Measurements from ENCODE around the gene RHD. TPM values are rescaled to one million over a fixed set of nuclear protein-coding genes. Genes with fewer than 3 reads are reported as not detected.
"Not testable (repeated sequence)": the region's sequence is repeated elsewhere in the genome, so short reads cannot be mapped to it uniquely, and the experiment has no call there.

The RHD gene
- total RNA-seq, 1 experiment from 2014 or later = 0.26 TPM

- DNase-seq = no peak
- no peak overlapping the region for H3K4me3 ChIP-seq (ENCODE audit: low read length)
- H3K79me2 ChIP-seq (ENCODE audit: low read length) = peaks cover 5% of the 10 kb centered on the region; the same call in 1 of the 2 replicates
- no peak overlapping the region for H2AFZ ChIP-seq (ENCODE audit: low read length)
- H4K20me1 ChIP-seq (ENCODE audit: insufficient read depth, low read depth, low read length) = no peaks in the 10 kb centered on the region
- H3K9me3 ChIP-seq (ENCODE audit: low read length) = no peaks in the 10 kb centered on the region
- H3K4me2 ChIP-seq (ENCODE audit: low read depth, low read length, poor library complexity, severe bottlenecking) = no peak overlapping the region
- H3K9ac ChIP-seq (ENCODE audit: low read length) = no peak overlapping the region
- no peak overlapping the region for H3K27ac ChIP-seq (ENCODE audit: low read length)
- no peaks in the 10 kb centered on the region for H3K4me1 ChIP-seq (ENCODE audit: low read length)
- H3K36me3 ChIP-seq (ENCODE audit: insufficient read depth, low read length) = peaks cover 41% of the 10 kb centered on the region; the same call in 1 of the 2 replicates
- H3K9me2 ChIP-seq (replicated peaks; ENCODE audit: insufficient read depth, low read length) = no peaks in the 10 kb centered on the region
- H3K27me3 ChIP-seq (ENCODE audit: low read length) = no peaks in the 10 kb centered on the region
Measured at GRCh38 chr1:25356848-25357247, 84.5 kb downstream of the RHD start.

- Histone ChIP-seq H3K36me3 (ENCODE audit: insufficient read depth, low read length) (peaks cover 29% of the 10 kb centered on the region; the same call in 1 of the 2 replicates), H3K9me3 (ENCODE audit: low read length) (no peaks in the 10 kb centered on the region), H3K9ac (ENCODE audit: low read length) (no peak overlapping the region), H3K27me3 (ENCODE audit: low read length) (no peaks in the 10 kb centered on the region), H3K9me2 (replicated peaks; ENCODE audit: insufficient read depth, low read length) (no peaks in the 10 kb centered on the region), H2AFZ (ENCODE audit: low read length) (no peak overlapping the region), H4K20me1 (ENCODE audit: insufficient read depth, low read depth, low read length) (no peaks in the 10 kb centered on the region), H3K4me2 (ENCODE audit: low read depth, low read length, poor library complexity, severe bottlenecking) (no peak overlapping the region), H3K4me3 (ENCODE audit: low read length) (no peak overlapping the region), H3K27ac (ENCODE audit: low read length) (no peak overlapping the region), H3K4me1 (ENCODE audit: low read length) (no peaks in the 10 kb centered on the region), H3K79me2 (ENCODE audit: low read length) (no peaks in the 10 kb centered on the region)
- DNase-seq = no peak
Measured at GRCh38 chr1:25360596-25361581, 88.6 kb downstream of the RHD start.

GRCh38 chr1:25361901-25362300 is 89.6 kb downstream of the RHD start:
- Histone ChIP-seq H3K27me3 (ENCODE audit: low read length) (no peaks in the 10 kb centered on the region), H3K9me3 (ENCODE audit: low read length) (no peaks in the 10 kb centered on the region), H3K9me2 (replicated peaks; ENCODE audit: insufficient read depth, low read length) (no peaks in the 10 kb centered on the region), H2AFZ (ENCODE audit: low read length) (no peak overlapping the region), H4K20me1 (ENCODE audit: insufficient read depth, low read depth, low read length) (no peaks in the 10 kb centered on the region), H3K27ac (ENCODE audit: low read length) (no peak overlapping the region), H3K4me3 (ENCODE audit: low read length) (no peak overlapping the region), H3K36me3 (ENCODE audit: insufficient read depth, low read length) (peaks cover 19% of the 10 kb centered on the region; the same call in 1 of the 2 replicates), H3K4me1 (ENCODE audit: low read length) (no peaks in the 10 kb centered on the region), H3K9ac (ENCODE audit: low read length) (no peak overlapping the region), H3K4me2 (ENCODE audit: low read depth, low read length, poor library complexity, severe bottlenecking) (no peak overlapping the region), H3K79me2 (ENCODE audit: low read length) (no peaks in the 10 kb centered on the region)
- no peak for DNase-seq

GRCh38 chr1:25362634-25363559 is 90.6 kb downstream of the RHD start:
- H2AFZ ChIP-seq (ENCODE audit: low read length); DNase-seq; H3K27ac ChIP-seq (ENCODE audit: low read length); H3K9me2 ChIP-seq (replicated peaks; ENCODE audit: insufficient read depth, low read length); H3K79me2 ChIP-seq (ENCODE audit: low read length); H3K27me3 ChIP-seq (ENCODE audit: low read length); H3K4me3 ChIP-seq (ENCODE audit: low read length); H3K9ac ChIP-seq (ENCODE audit: low read length); H3K4me2 ChIP-seq (ENCODE audit: low read depth, low read length, poor library complexity, severe bottlenecking); H4K20me1 ChIP-seq (ENCODE audit: insufficient read depth, low read depth, low read length); H3K9me3 ChIP-seq (ENCODE audit: low read length); H3K4me1 ChIP-seq (ENCODE audit: low read length): not testable (repeated sequence)
- peaks cover 15% of the 10 kb centered on the region; the same call in 1 of the 2 replicates for H3K36me3 ChIP-seq (ENCODE audit: insufficient read depth, low read length)

- H3K4me1 ChIP-seq (ENCODE audit: low read length) = no peaks in the 10 kb centered on the region
- no peaks in the 10 kb centered on the region for H3K9me2 ChIP-seq (replicated peaks; ENCODE audit: insufficient read depth, low read length)
- no peaks in the 10 kb centered on the region for H3K27me3 ChIP-seq (ENCODE audit: low read length)
- H3K4me3 ChIP-seq (ENCODE audit: low read length) = no peak overlapping the region
- H4K20me1 ChIP-seq (ENCODE audit: insufficient read depth, low read depth, low read length) = no peaks in the 10 kb centered on the region
- no peak for DNase-seq
- H3K9ac ChIP-seq (ENCODE audit: low read length) = no peak overlapping the region
- H3K4me2 ChIP-seq (ENCODE audit: low read depth, low read length, poor library complexity, severe bottlenecking) = no peak overlapping the region
- no peaks in the 10 kb centered on the region for H3K9me3 ChIP-seq (ENCODE audit: low read length)
- no peaks in the 10 kb centered on the region for H3K36me3 ChIP-seq (ENCODE audit: insufficient read depth, low read length)
- no peaks in the 10 kb centered on the region for H3K79me2 ChIP-seq (ENCODE audit: low read length)
- H2AFZ ChIP-seq (ENCODE audit: low read length) = no peak overlapping the region
- no peak overlapping the region for H3K27ac ChIP-seq (ENCODE audit: low read length)
Measured at GRCh38 chr1:25369241-25369640, 96.9 kb downstream of the RHD start.

GRCh38 chr1:25369691-25370271 is 97.5 kb downstream of the RHD start:
- H3K4me2 ChIP-seq (ENCODE audit: low read depth, low read length, poor library complexity, severe bottlenecking); H3K4me3 ChIP-seq (ENCODE audit: low read length); H4K20me1 ChIP-seq (ENCODE audit: insufficient read depth, low read depth, low read length); H3K27me3 ChIP-seq (ENCODE audit: low read length); H3K4me1 ChIP-seq (ENCODE audit: low read length); H3K36me3 ChIP-seq (ENCODE audit: insufficient read depth, low read length); H3K79me2 ChIP-seq (ENCODE audit: low read length); H3K9me3 ChIP-seq (ENCODE audit: low read length); DNase-seq; H3K9ac ChIP-seq (ENCODE audit: low read length); H3K27ac ChIP-seq (ENCODE audit: low read length); H2AFZ ChIP-seq (ENCODE audit: low read length); H3K9me2 ChIP-seq (replicated peaks; ENCODE audit: insufficient read depth, low read length): not testable (repeated sequence)

GRCh38 chr1:25371757-25372156 is 99.4 kb downstream of the RHD start:
- H3K36me3 ChIP-seq (ENCODE audit: insufficient read depth, low read length); H3K27ac ChIP-seq (ENCODE audit: low read length); H3K4me2 ChIP-seq (ENCODE audit: low read depth, low read length, poor library complexity, severe bottlenecking); H3K9ac ChIP-seq (ENCODE audit: low read length); H3K79me2 ChIP-seq (ENCODE audit: low read length); H3K4me3 ChIP-seq (ENCODE audit: low read length); H3K9me2 ChIP-seq (replicated peaks; ENCODE audit: insufficient read depth, low read length); H3K9me3 ChIP-seq (ENCODE audit: low read length); H4K20me1 ChIP-seq (ENCODE audit: insufficient read depth, low read depth, low read length); H2AFZ ChIP-seq (ENCODE audit: low read length); H3K4me1 ChIP-seq (ENCODE audit: low read length); H3K27me3 ChIP-seq (ENCODE audit: low read length); DNase-seq: not testable (repeated sequence)

GRCh38 chr1:25378367-25378766 is 106.1 kb downstream of the RHD start:
- H3K27ac ChIP-seq (ENCODE audit: low read length); H3K36me3 ChIP-seq (ENCODE audit: insufficient read depth, low read length); H3K4me3 ChIP-seq (ENCODE audit: low read length); H2AFZ ChIP-seq (ENCODE audit: low read length); H3K9ac ChIP-seq (ENCODE audit: low read length); H4K20me1 ChIP-seq (ENCODE audit: insufficient read depth, low read depth, low read length); H3K9me3 ChIP-seq (ENCODE audit: low read length); DNase-seq; H3K27me3 ChIP-seq (ENCODE audit: low read length); H3K4me2 ChIP-seq (ENCODE audit: low read depth, low read length, poor library complexity, severe bottlenecking); H3K4me1 ChIP-seq (ENCODE audit: low read length); H3K9me2 ChIP-seq (replicated peaks; ENCODE audit: insufficient read depth, low read length); H3K79me2 ChIP-seq (ENCODE audit: low read length): not testable (repeated sequence)
